Kidney (tissue), 14 donors: ENCODE results near the gene CDH11. TPM values are rescaled to one million over a fixed set of nuclear protein-coding genes. Genes with fewer than 3 reads are reported as not detected.

ENCODE experiments used
- DNase-seq, 5 donors: peaks; one replicate each; pipeline ENCODE4 v3.0.0-alpha.2; 2013 to 2020
- FAIRE-seq: peaks from 2 replicates; lab custom pipeline; 2012; peaks lifted over from hg19 to GRCh38; lab: Jason Lieb, UNC
- H3K27ac ChIP-seq, 2 donors: one replicate each; pipeline ENCODE4 v1.7.0; 2013; ENCODE audit warnings: low read depth in 2 of 2, low read length in 2 of 2, inconsistent platforms in 1 of 2
- H3K27me3 ChIP-seq: one replicate; pipeline ENCODE4 v1.7.1; 2013; ENCODE audit warnings: low read length, inconsistent platforms; ENCODE audit not compliant: control insufficient read depth, insufficient read depth
- H3K36me3 ChIP-seq, 3 donors: one replicate each; pipeline versions ENCODE4 v1.7.0 to v1.7.1; 2013; ENCODE audit warnings: low read length in 3 of 3, control low read depth in 1 of 3, inconsistent platforms in 1 of 3; ENCODE audit not compliant: insufficient read depth in 3 of 3, control insufficient read depth in 2 of 3
- H3K4me1 ChIP-seq, 3 donors: one replicate each; pipeline versions ENCODE4 v1.7.0 to v1.7.1; 2013; ENCODE audit warnings: low read length in 3 of 3, inconsistent platforms in 1 of 3, low read depth in 1 of 3; ENCODE audit not compliant: control insufficient read depth in 2 of 3, insufficient read depth in 2 of 3
- H3K4me3 ChIP-seq, 3 donors: one replicate each; pipeline versions ENCODE4 v1.7.0 to v1.8.1; 2013; ENCODE audit warnings: low read length in 3 of 3, control low read depth in 1 of 3, inconsistent platforms in 1 of 3
- H3K9ac ChIP-seq, 3 donors: one replicate each; pipeline versions ENCODE4 v1.7.0 to v1.7.1; 2013; ENCODE audit warnings: low read length in 3 of 3, control low read depth in 1 of 3, inconsistent platforms in 1 of 3
- H3K9me3 ChIP-seq, 3 donors: one replicate each; pipeline versions ENCODE4 v1.7.0 to v1.7.1; 2013; ENCODE audit warnings: low read length in 3 of 3, control low read depth in 1 of 3, inconsistent platforms in 1 of 3; ENCODE audit not compliant: control insufficient read depth in 2 of 3, insufficient read depth in 1 of 3
- CTCF ChIP-seq: IDR thresholded peaks from 3 replicates; pipeline ENCODE4 v1.5.1; 2012; ENCODE audit warnings: mild to moderate bottlenecking, moderate library complexity, borderline replicate concordance; ENCODE audit not compliant: insufficient read depth; ENCODE audit errors: extremely low read depth
- intact Hi-C: fragments of 100-400 bp; cut with DNase I; formaldehyde crosslinking; loops from one replicate; pipeline ENCODE4 v1.11.1; 2022
- polyA plus RNA-seq: library from polyadenylated mRNA; stranded (reverse); fragments of 350-450 nt; fragmentation: Illumina TruSeq; extraction: RNeasy Lipid Tissue Mini Kit (QIAGEN cat#74804); gene quantifications from one replicate; pipeline ENCODE4 v1.2.3, GENCODE V29; 2014; ENCODE audit warnings: low read depth, low replicate concordance; ENCODE audit not compliant: insufficient read depth
- total RNA-seq: library from RNA; stranded (reverse); fragmentation: NEBNext Ultra II Directional; extraction: Animal tissue kit (Norgen Biotek cat#: 25700); gene quantifications from one replicate; pipeline ENCODE4 v1.2.1, GENCODE V29; 2021
- donor health status: control.
- donor health status: control.
- donor health status: control.
- donor health status: control.
- donor health status: control.
- donor health status: DM: yes; HTN: yes; CAD: no.
- donor health status: Normal renal cell carcinoma (clear cell type).

CDH11 gene
- total and polyA plus RNA-seq, 2 donors from 2014 or later: 3.0 to 44.9 TPM

GRCh38 chr16:65071433-65072311 lies 50.2 kb downstream of the CDH11 start:
- FAIRE-seq: no peak
- intact Hi-C loops: no loop called here
- H3K4me3 ChIP-seq: peak overlapping the region in 1 of 3 donors; percentile 18
- peak overlapping the region; percentile 9 to 57 for H3K27ac ChIP-seq
- peak; percentile 45 to 80 (median 47) for DNase-seq
- H3K27me3 ChIP-seq: no peaks in the 10 kb centered on the region
- H3K36me3 ChIP-seq: no peaks in the 10 kb centered on the region
- H3K9me3 ChIP-seq: no peaks in the 10 kb centered on the region
- no peak for TF ChIP-seq CTCF
- H3K9ac ChIP-seq: no peak overlapping the region
- peaks cover 0 to 4% (median 3%) of the 10 kb centered on the region in 3 donors for H3K4me1 ChIP-seq

GRCh38 chr16:65070831-65071432 lies 50.9 kb downstream of the CDH11 start:
- intact Hi-C loops: no loop called here
- FAIRE-seq (no peak), DNase-seq (peak in 2 of 5 donors; percentile 15 to 77)
- Histone ChIP-seq H3K4me3 (peak overlapping the region in 1 of 3 donors; percentile 18), H3K9ac (no peak overlapping the region), H3K27ac (peak overlapping the region; percentile 9 to 44), H3K9me3 (no peaks in the 10 kb centered on the region), H3K36me3 (no peaks in the 10 kb centered on the region), H3K4me1 (peaks cover 0 to 4% (median 3%) of the 10 kb centered on the region in 3 donors), H3K27me3 (no peaks in the 10 kb centered on the region)
- no peak for TF ChIP-seq CTCF

DNA sequence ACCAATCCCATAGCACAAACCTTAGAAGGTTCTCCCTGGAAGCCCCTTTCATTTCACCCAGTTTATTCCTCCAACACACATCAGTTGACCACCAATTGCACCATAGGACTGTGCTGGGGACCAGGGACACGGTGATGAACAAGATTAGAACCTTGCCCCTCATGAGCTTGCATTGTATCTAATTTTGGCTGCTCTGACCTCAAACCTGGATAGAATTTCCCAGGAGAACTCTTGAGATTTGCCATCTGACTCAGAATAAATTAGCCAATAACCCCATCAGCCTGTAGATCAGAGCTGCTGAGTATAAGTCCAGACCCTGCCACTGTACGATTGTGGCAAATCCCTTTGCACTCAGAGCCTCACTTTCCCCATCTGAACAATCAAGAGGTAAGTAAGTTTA lies 52.1 kb downstream of the CDH11 start:
- H3K4me3 ChIP-seq: no peak overlapping the region
- H3K36me3 ChIP-seq: no peaks in the 10 kb centered on the region
- DNase-seq (no peak), FAIRE-seq (no peak)
- no peak overlapping the region for H3K9ac ChIP-seq
- intact Hi-C loops: no loop called here
- H3K4me1 ChIP-seq: peaks cover 0 to 4% (median 3%) of the 10 kb centered on the region in 3 donors
- H3K27me3 ChIP-seq: no peaks in the 10 kb centered on the region
- no peak overlapping the region for H3K27ac ChIP-seq
- no peaks in the 10 kb centered on the region for H3K9me3 ChIP-seq
- TF ChIP-seq CTCF: no peak
